ENCODE measurements around the gene CALN1.
A peak's percentile ranks its signal among the peaks of the same experiment; 100 is the strongest.
"Not testable (repeated sequence)": the region's sequence is repeated elsewhere in the genome, so short reads cannot be mapped to it uniquely, and the experiment has no call there.

CALN1 gene

DNA sequence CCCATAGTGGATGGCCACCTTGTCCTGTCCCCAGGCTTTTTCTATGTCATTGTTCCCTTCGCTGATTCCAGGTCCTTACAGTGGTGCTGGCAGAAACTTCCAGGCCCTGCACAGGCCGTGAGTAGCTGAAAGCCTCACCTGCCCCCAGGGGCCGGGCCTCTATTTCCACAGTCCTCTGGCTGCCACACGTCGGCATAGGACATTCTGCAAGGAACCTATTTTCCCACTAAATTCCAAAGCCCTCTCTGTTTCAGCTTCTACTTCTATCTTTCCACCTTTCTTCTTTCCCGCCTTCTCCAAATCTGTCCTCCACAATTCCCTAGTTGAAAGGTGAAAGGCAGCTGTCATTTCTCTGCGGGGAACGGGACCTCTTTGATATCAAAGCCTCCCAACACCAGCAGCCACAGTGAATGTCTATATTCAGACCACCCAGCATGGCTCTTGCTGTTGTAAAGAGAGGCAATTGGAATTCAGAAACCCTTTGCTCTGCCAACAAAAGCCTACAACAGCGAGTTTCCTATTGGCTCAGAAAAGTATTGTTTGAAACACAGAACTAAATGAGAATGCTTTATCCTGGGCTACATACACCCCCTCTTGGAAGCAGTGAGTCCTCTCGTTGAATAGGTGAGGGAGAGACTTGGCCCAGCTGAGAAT is 672.5 kb downstream of the CALN1 start:
- TF ChIP-seq, protein P1, sequence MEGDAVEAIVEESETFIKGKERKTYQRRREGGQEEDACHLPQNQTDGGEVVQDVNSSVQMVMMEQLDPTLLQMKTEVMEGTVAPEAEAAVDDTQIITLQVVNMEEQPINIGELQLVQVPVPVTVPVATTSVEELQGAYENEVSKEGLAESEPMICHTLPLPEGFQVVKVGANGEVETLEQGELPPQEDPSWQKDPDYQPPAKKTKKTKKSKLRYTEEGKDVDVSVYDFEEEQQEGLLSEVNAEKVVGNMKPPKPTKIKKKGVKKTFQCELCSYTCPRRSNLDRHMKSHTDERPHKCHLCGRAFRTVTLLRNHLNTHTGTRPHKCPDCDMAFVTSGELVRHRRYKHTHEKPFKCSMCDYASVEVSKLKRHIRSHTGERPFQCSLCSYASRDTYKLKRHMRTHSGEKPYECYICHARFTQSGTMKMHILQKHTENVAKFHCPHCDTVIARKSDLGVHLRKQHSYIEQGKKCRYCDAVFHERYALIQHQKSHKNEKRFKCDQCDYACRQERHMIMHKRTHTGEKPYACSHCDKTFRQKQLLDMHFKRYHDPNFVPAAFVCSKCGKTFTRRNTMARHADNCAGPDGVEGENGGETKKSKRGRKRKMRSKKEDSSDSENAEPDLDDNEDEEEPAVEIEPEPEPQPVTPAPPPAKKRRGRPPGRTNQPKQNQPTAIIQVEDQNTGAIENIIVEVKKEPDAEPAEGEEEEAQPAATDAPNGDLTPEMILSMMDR (conservative IDR thresholded peaks at IDR 0.05) = no peak
- no peak for TF ChIP-seq ZFX (IDR thresholded peaks at IDR 0.05)
- H3K27ac ChIP-seq = no peak overlapping the region

DNA sequence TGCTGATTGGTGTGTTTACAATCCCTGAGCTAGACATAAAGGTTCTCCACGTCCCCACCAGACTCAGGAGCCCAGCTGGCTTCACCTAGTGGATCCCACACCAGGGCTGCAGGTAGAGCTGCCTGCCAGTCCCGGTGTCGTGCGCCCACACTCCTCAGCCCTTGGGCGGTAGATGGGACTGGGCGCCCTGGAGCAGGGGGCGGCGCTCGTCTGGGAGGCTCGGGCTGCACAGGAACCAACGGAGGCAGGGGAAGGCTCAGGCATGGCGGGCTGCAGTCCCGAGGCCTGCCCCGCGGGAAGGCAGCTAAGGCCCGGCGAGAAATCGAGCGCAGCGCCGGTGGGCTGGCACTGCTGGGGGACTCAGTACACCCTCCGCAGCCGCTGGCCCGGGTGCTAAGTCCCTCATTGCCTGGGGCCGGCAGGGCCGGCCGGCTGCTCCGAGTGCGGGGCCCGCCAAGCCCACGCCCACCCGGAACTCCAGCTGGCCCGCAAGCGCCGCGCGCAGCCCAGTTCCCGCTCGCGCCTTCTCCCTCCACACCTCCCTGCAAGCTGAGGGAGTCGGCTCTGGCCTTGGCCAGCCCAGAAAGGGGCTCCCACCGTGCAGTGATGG is 674.1 kb downstream of the CALN1 start:
- not testable (repeated sequence) for H3K27ac ChIP-seq

DNA sequence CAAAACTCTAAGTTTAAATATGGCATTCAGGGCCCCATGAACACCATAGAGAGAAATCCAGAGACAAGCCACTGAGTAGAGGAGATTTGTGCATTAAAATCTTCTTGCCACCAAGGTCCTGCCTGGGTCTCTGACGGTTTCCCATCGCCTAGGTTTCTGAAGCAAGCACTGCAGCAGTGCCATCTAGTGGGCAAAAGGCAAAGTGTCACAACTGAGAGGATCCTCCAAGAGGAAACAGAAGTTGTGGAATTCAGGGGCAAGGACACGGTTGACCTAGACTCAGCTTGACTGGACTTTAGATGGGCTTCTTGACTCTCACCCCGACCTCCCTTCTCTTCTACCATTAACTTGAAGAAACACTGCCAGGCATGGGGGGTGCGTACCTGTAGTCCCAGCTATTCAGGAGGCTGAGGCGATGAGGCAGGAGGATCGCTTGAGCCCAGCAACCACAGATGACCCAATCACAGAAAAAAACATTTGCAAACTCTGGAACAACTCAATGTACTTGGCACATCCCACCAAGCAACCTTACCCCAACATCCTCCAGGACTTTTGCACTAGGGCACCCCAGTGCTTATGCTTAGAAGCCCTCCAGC is 676.1 kb downstream of the CALN1 start:
- no peak overlapping the region for H3K27ac ChIP-seq
- TF ChIP-seq, protein P1 (conservative IDR thresholded peaks at IDR 0.05) = peak; percentile 91
- TF ChIP-seq ZFX (IDR thresholded peaks at IDR 0.05) = no peak

DNA sequence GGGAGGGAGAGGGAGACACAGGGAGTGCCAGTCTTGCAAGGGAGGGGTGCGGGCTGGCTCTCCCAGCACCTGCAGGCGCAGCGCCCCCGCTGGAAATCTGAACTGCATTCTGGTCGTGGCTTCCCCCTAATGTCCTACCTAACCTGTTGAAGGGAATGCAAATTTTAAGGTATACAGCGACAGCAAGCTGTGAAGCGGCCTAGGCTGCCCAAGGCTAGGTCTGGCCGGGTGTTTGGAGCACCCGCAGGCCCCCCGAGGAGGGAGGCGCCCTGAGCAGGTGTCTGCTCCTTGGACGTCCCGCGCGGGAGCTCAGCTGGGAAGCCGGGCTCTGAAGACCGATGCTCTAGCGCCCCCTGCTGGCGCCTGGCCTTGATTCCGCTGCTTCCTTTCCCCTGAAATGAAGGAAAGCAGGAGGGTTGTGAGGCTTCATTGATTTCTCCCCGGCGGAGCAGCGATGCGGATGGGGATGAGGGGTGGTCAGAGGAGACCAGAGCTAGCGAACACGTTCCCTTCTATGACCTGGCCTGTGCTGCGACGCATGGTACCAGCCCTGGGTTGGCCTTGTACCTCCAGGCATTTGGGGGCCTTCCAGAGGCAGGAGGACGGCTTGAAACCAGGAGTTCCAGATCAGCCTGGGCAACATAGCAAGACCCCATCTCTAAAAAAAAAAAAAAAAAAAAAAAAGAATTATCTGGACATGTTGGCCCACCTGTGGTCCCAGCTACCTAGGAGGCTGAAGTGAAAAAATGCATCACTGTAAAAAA is 678.8 kb downstream of the CALN1 start:
- TF ChIP-seq, protein P1 (conservative IDR thresholded peaks at IDR 0.05) = peak; percentile 89
- TF ChIP-seq ZFX (IDR thresholded peaks at IDR 0.05) = no peak
- no peak overlapping the region for H3K27ac ChIP-seq

DNA sequence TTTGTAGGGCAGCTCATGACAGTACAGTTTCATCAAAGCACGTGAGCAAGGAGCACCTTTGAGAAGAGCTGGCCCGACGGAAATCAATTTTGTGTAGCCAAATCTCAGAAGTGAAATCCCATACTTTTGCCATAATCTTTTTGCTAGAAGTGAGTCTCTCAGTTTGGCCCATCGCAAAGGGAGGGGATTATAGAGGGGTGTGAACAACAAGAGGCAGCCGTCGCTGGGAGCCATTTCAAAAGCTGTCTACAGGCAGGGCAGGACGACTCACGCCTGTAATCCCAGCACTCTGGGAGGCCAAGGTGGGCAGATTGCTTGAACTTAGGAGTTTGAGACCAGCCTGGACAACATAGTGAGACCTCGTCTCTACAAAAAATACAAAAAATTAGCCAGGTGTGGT is 680.4 kb downstream of the CALN1 start:
- H3K27ac ChIP-seq = no peak overlapping the region
- TF ChIP-seq ZFX (IDR thresholded peaks at IDR 0.05) = no peak
- TF ChIP-seq, protein P1 (conservative IDR thresholded peaks at IDR 0.05) = no peak
